A549 (cell line): ENCODE results near the gene FAM171A1. TPM values are rescaled to one million over a fixed set of nuclear protein-coding genes. Genes with fewer than 3 reads are reported as not detected.

Source experiments
- ATAC-seq, 2 experiments: fragments of 200-7000 bp in 1 of 2; fragments of >200 bp in 1 of 2; cut with Nextera tagmentation in 1 of 2; cut with Tn5 transposase in 1 of 2; 3 replicates each; pipeline versions ENCODE4 v1.8.0 to v1.9.1; 2018 to 2020; ENCODE audit warnings: mild to moderate bottlenecking in 1 of 2, moderate library complexity in 1 of 2
- CTCF ChIA-PET: fragments of 300-600 bp; sonication (Branson Sonifier 250); formaldehyde crosslinking; extraction: SDS; loops from one replicate; lab custom pipeline; 2021; ENCODE audit warnings: antibody characterized with exemption, inconsistent platforms; lab: Yijun Ruan, JAX
- POLR2A ChIA-PET: fragments of 350-600 bp; formaldehyde crosslinking; extraction: SDS; loops from one replicate; lab custom pipeline; 2021; ENCODE audit warnings: antibody characterized with exemption, inconsistent platforms; lab: Yijun Ruan, JAX
- DNase-seq, 2 experiments: peaks; one replicate each; pipeline versions ENCODE4 v3.0.0 to v3.0.0-alpha.2; 2011 to 2016; ENCODE audit warnings: low read depth in 1 of 2, low spot score in 1 of 2
- FAIRE-seq: peaks from 2 replicates; lab custom pipeline; 2011; peaks lifted over from hg19 to GRCh38; lab: Jason Lieb, UNC
- H3K27ac ChIP-seq, 2 experiments: fragments of >200 bp; sonication (Bioruptor Twin); formaldehyde crosslinking; 3 replicates each; pipeline ENCODE4 v1.5.1; 2016 to 2017
- H3K4me1 ChIP-seq: fragments of >200 bp; sonication (Bioruptor Twin); formaldehyde crosslinking; 3 replicates; pipeline ENCODE4 v1.6.1; 2016
- H3K4me2 ChIP-seq: fragments of >200 bp; sonication (Bioruptor Twin); formaldehyde crosslinking; 3 replicates; pipeline ENCODE4 v1.6.1; 2016
- H3K4me3 ChIP-seq: fragments of >200 bp; sonication (Bioruptor Twin); formaldehyde crosslinking; 3 replicates; pipeline ENCODE4 v1.5.1; 2016
- H3K9me3 ChIP-seq: fragments of >200 bp; sonication (Bioruptor Twin); formaldehyde crosslinking; 3 replicates; pipeline ENCODE4 v1.6.1; 2016
- BHLHE40 ChIP-seq: IDR thresholded peaks from 2 replicates; pipeline ENCODE4 v1.6.1; 2012; ENCODE audit warnings: low read depth, low read length, inconsistent platforms
- CHD4 ChIP-seq: fragments of 200-600 bp; sonication (generic); IDR thresholded peaks from 2 replicates; pipeline ENCODE4 v1.6.1; 2016; ENCODE audit warnings: antibody characterized with exemption, mild to moderate bottlenecking, borderline replicate concordance
- E2F6 ChIP-seq: IDR thresholded peaks from 2 replicates; pipeline ENCODE4 v1.6.1; 2012; ENCODE audit warnings: low read depth, borderline replicate concordance
- EHMT2 ChIP-seq: fragments of 200-600 bp; sonication (generic); IDR thresholded peaks from 2 replicates; pipeline ENCODE4 v1.6.1; 2016; ENCODE audit warnings: antibody characterized with exemption, low read depth, mild to moderate bottlenecking, moderate library complexity
- FOSL2 ChIP-seq, 2 experiments: fragments of 450-650 bp in 1 of 2; fragments of >200 bp in 1 of 2; sonication (Bioruptor Twin) in 1 of 2; formaldehyde crosslinking; IDR thresholded peaks; 2 replicates each; pipeline versions ENCODE4 v1.5.0 to v1.6.1; 2016 to 2020; ENCODE audit warnings: mild to moderate bottlenecking in 1 of 2, moderate library complexity in 1 of 2
- HOXB13 ChIP-seq: fragments of 250-450 bp; sonication (Bioruptor Pico); IDR thresholded peaks from 2 replicates; pipeline ENCODE4 v1.5.0; 2020; ENCODE audit warnings: low read depth, mild to moderate bottlenecking, moderate library complexity
- HOXB5 ChIP-seq: fragments of 250-450 bp; sonication (Bioruptor Pico); IDR thresholded peaks from 2 replicates; pipeline ENCODE4 v1.5.0; 2020; ENCODE audit warnings: mild to moderate bottlenecking, moderate library complexity
- MAFK ChIP-seq: fragments of 450-650 bp; IDR thresholded peaks from 2 replicates; pipeline ENCODE4 v1.6.1; 2014; ENCODE audit not compliant: partially characterized antibody
- MAZ ChIP-seq: fragments of 150-350 bp; IDR thresholded peaks from 2 replicates; pipeline ENCODE4 v1.6.1; 2014; ENCODE audit warnings: antibody characterized with exemption, low read depth, low read length, borderline replicate concordance
- MYC ChIP-seq: IDR thresholded peaks from 2 replicates; pipeline ENCODE4 v1.6.1; 2012; ENCODE audit warnings: mild to moderate bottlenecking, inconsistent platforms, low read length, improper control_type of control experiment, borderline replicate concordance
- NPAS2 ChIP-seq: fragments of 250-450 bp; sonication (Bioruptor Pico); IDR thresholded peaks from 2 replicates; pipeline ENCODE4 v1.8.0; 2022; ENCODE audit warnings: mild to moderate bottlenecking, moderate library complexity, borderline replicate concordance
- PHF8 ChIP-seq: fragments of 200-600 bp; sonication (generic); IDR thresholded peaks from 2 replicates; pipeline ENCODE4 v1.6.1; 2016; ENCODE audit warnings: low read depth, mild to moderate bottlenecking, antibody characterized with exemption, moderate library complexity, borderline replicate concordance
- POLR2A ChIP-seq: IDR thresholded peaks from 2 replicates; pipeline ENCODE4 v1.6.1; 2012; ENCODE audit warnings: mild to moderate bottlenecking, low read length
- POLR2AphosphoS2 ChIP-seq: conservative IDR thresholded peaks from 2 replicates; pipeline ENCODE4 v1.6.1; 2012; ENCODE audit warnings: low read length, improper control_type of control experiment, inconsistent platforms
- RARB ChIP-seq: fragments of 250-450 bp; sonication (Bioruptor Pico); IDR thresholded peaks from 2 replicates; pipeline ENCODE4 v1.8.0; 2021; ENCODE audit warnings: mild to moderate bottlenecking, moderate library complexity
- RFX5 ChIP-seq: fragments of 450-650 bp; IDR thresholded peaks from 2 replicates; pipeline ENCODE4 v1.7.1; 2014; ENCODE audit warnings: antibody characterized with exemption, mild to moderate bottlenecking, moderate library complexity
- TFCP2L1 ChIP-seq: fragments of 250-450 bp; sonication (Bioruptor Pico); IDR thresholded peaks from 2 replicates; pipeline ENCODE4 v1.5.0; 2021; ENCODE audit warnings: mild to moderate bottlenecking
- TP53 ChIP-seq: fragments of 250-450 bp; sonication (Bioruptor Pico); IDR thresholded peaks from 2 replicates; pipeline ENCODE4 v1.5.0; 2021; ENCODE audit warnings: mild to moderate bottlenecking, moderate library complexity
- ZFP36 ChIP-seq: fragments of 450-650 bp; IDR thresholded peaks from 2 replicates; pipeline ENCODE4 v1.6.1; 2014; ENCODE audit warnings: borderline replicate concordance; ENCODE audit not compliant: partially characterized antibody
- ZSCAN20 ChIP-seq: fragments of 250-450 bp; sonication (Bioruptor Pico); IDR thresholded peaks from 2 replicates; pipeline ENCODE4 v1.8.0; 2022; ENCODE audit warnings: mild to moderate bottlenecking, moderate library complexity
- WGBS: methylation state at CpG from one replicate; pipeline ENCODE4 v1.1.6; 2017; ENCODE audit errors: missing lambda C conversion rate; 5-methylcytosine and 5-hydroxymethylcytosine counted together
- polyA plus RNA-seq, 4 experiments: library from polyadenylated mRNA; depleted of rRNA in 3 of 4; stranded (reverse); fragments of >200 nt; fragmentation: RNase III in 1 of 4; extraction: RNeasy Plus Mini Kit Qiagen cat#74134 plus additional on column Dnase treatment in 1 of 4; gene quantifications; 2 replicates in 3 of 4; 3 replicates in 1 of 4; pipeline ENCODE4 v1.2.3, GENCODE V29; 2011 to 2017
- TF ChIP-seq, protein P1 (sequence below): IDR thresholded peaks from 2 replicates; pipeline ENCODE4 v1.6.1; 2012
- TF ChIP-seq, protein P2 (sequence below): fragments of >200 bp; sonication (Bioruptor Twin); formaldehyde crosslinking; IDR thresholded peaks from 3 replicates; pipeline ENCODE4 v1.5.1; 2016
- TF ChIP-seq, protein P3 (sequence below): fragments of >200 bp; sonication (Bioruptor Twin); formaldehyde crosslinking; IDR thresholded peaks from 2 replicates; pipeline ENCODE4 v1.6.1; 2016
- TF ChIP-seq, protein P4 (sequence below): fragments of 250-450 bp; sonication (Bioruptor Pico); IDR thresholded peaks from 2 replicates; pipeline ENCODE4 v1.5.0; 2020; ENCODE audit warnings: low read depth, mild to moderate bottlenecking, moderate library complexity

The FAM171A1 gene
- polyA plus RNA-seq, 2 of the 4 experiments (the other 2 are of a cell fraction), result 13.8 to 15.2 TPM

DNA sequence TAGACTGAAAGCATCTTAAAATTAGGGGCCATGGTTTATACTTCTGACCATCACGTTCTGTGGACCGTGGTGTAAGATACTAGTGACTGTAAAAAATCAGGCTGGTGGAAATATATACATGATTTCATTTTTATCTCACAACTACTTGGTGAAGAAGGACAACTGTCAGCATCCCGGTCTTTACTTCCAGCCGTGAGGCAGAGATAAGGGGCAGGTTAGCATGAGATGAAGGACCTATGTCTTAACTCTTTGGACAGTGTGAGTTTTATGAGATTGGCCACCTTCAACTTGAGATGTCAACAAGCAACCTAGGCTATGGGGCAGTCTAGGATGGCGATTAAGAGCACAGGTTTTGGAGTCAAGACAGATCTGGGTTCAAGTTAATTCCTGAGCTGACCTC is 37.5 kb upstream of the FAM171A1 start:
- no peaks in the 10 kb centered on the region for H3K9me3 ChIP-seq
- no peak overlapping the region for H3K4me2 ChIP-seq
- CTCF ChIA-PET, result no interaction called here
- H3K4me3 ChIP-seq, result no peak overlapping the region
- 21% methylated on average over 5 of the region's 5 CpGs for WGBS
- H3K4me1 ChIP-seq, result no peaks in the 10 kb centered on the region
- ATAC-seq (no peak), FAIRE-seq (no peak)
- H3K27ac ChIP-seq, result no peak overlapping the region
- TF ChIP-seq MAFK (no peak), PHF8 (no peak), POLR2AphosphoS2 (no peak), E2F6 (no peak), BHLHE40 (no peak), CHD4 (no peak), HOXB5 (CRISPR knock-in tag) (no peak), ZSCAN20 (CRISPR knock-in tag) (no peak), NPAS2 (no peak)
- TF ChIP-seq, protein P1, sequence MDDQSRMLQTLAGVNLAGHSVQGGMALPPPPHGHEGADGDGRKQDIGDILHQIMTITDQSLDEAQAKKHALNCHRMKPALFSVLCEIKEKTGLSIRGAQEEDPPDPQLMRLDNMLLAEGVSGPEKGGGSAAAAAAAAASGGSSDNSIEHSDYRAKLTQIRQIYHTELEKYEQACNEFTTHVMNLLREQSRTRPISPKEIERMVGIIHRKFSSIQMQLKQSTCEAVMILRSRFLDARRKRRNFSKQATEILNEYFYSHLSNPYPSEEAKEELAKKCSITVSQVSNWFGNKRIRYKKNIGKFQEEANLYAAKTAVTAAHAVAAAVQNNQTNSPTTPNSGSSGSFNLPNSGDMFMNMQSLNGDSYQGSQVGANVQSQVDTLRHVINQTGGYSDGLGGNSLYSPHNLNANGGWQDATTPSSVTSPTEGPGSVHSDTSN, result no peak
- TF ChIP-seq, all 56 proteins: peak for 0
- POLR2A ChIA-PET, result no interaction called here
- DNase-seq, result no peak

- no peak overlapping the region for H3K4me2 ChIP-seq
- H3K4me1 ChIP-seq, result no peaks in the 10 kb centered on the region
- FAIRE-seq (no peak), ATAC-seq (no peak), DNase-seq (no peak)
- TF ChIP-seq TP53 (CRISPR knock-in tag) (no peak), E2F6 (no peak), POLR2A (no peak), MYC (no peak), MAFK (no peak), ZFP36 (no peak), EHMT2 (no peak), MAZ (no peak), RFX5 (no peak), RARB (no peak), HOXB13 (CRISPR knock-in tag) (no peak), FOSL2 (IDR thresholded peaks at IDR 0.05) (no peak), FOSL2 (CRISPR knock-in tag; IDR thresholded peaks at IDR 0.05) (no peak), TFCP2L1 (CRISPR knock-in tag) (no peak)
- TF ChIP-seq, protein P2, sequence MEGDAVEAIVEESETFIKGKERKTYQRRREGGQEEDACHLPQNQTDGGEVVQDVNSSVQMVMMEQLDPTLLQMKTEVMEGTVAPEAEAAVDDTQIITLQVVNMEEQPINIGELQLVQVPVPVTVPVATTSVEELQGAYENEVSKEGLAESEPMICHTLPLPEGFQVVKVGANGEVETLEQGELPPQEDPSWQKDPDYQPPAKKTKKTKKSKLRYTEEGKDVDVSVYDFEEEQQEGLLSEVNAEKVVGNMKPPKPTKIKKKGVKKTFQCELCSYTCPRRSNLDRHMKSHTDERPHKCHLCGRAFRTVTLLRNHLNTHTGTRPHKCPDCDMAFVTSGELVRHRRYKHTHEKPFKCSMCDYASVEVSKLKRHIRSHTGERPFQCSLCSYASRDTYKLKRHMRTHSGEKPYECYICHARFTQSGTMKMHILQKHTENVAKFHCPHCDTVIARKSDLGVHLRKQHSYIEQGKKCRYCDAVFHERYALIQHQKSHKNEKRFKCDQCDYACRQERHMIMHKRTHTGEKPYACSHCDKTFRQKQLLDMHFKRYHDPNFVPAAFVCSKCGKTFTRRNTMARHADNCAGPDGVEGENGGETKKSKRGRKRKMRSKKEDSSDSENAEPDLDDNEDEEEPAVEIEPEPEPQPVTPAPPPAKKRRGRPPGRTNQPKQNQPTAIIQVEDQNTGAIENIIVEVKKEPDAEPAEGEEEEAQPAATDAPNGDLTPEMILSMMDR, result no peak
- TF ChIP-seq, protein P3, sequence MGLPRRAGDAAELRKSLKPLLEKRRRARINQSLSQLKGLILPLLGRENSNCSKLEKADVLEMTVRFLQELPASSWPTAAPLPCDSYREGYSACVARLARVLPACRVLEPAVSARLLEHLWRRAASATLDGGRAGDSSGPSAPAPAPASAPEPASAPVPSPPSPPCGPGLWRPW, result no peak
- TF ChIP-seq, protein P4, sequence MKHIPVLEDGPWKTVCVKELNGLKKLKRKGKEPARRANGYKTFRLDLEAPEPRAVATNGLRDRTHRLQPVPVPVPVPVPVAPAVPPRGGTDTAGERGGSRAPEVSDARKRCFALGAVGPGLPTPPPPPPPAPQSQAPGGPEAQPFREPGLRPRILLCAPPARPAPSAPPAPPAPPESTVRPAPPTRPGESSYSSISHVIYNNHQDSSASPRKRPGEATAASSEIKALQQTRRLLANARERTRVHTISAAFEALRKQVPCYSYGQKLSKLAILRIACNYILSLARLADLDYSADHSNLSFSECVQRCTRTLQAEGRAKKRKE (CRISPR knock-in tag), result no peak
- TF ChIP-seq, protein P1, result no peak
- ChIA-PET CTCF (no interaction called here), POLR2A (no interaction called here)
- no peak overlapping the region for H3K4me3 ChIP-seq
- H3K9me3 ChIP-seq, result no peaks in the 10 kb centered on the region
- 20% methylated on average over 3 of the region's 3 CpGs for WGBS
- H3K27ac ChIP-seq, result no peak overlapping the region
These were observed 34.2 kb upstream of the FAM171A1 start for GRCh38 chr10:15405319-15405718.
